Activated CD4-positive, alpha-beta T cell treated with anti-CD3 and anti-CD28 coated beads, Interleukin-2, amount 50 U/mL, for 4 hours (primary cell): Measurements from ENCODE around the gene CALCB.

Source experiments
- DNase-seq, 2 experiments: peaks; one replicate each; pipeline ENCODE4 v3.0.0-alpha.2; 2020

CALCB gene

DNA sequence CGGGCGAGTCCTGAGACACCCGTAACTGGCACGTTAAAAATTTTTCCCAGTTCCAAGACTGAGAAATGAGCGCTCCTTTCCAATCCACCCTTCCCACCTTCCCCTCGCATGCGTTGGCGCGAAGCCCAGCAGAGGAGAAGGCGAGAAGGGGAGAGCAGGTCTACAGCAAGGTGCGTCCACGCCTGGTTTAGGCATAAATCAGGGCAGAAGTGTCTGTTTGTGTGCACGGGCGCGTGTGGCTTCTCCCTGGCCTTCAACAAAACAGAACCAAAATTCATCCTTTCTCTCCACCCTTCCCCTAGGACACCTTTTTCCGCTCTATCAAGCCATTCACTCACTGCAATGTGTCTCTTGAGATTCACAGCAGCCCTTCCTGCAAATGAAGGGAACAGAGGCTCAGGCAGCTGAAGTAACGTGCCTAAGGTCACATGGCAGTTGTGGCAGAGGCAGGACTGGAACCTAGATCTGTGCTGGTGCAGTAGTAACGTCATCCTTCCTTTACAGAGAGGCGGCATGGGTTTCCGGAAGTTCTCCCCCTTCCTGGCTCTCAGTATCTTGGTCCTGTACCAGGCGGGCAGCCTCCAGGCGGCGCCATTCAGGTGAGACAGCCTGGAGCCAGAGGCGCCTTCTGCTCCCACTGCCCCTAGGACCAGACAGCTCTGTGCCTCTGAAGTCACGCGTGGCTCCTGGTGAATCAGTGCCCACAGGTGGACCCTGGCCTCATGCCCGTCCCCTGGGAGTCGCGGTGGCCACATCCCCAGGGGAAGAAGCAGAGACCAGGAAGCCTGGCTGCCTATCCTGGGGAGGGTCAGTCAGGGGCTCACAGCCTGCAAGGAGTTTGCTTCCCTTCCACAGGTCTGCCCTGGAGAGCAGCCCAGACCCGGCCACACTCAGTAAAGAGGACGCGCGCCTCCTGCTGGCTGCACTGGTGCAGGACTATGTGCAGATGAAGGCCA, 1.1 kb downstream of the CALCB start:
- peak; percentile 84 to 87 for DNase-seq

DNA sequence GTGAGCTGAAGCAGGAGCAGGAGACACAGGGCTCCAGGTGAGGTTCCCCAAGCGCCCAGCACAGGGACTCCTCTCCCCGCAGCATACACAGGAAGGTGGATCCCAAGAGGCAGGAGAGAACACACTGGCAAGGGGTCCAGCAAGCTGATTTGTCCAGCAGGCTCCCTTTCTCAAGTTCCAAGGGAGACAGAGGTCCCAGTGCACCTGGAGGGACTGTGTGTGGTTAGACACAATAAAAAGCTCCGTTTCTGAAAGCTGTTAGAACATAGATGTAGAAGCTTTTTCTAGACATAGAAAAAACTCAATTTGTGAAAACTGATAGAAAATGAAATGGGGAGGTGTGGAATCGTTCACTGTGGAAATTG, 1.8 kb downstream of the CALCB start:
- DNase-seq = no peak

DNA sequence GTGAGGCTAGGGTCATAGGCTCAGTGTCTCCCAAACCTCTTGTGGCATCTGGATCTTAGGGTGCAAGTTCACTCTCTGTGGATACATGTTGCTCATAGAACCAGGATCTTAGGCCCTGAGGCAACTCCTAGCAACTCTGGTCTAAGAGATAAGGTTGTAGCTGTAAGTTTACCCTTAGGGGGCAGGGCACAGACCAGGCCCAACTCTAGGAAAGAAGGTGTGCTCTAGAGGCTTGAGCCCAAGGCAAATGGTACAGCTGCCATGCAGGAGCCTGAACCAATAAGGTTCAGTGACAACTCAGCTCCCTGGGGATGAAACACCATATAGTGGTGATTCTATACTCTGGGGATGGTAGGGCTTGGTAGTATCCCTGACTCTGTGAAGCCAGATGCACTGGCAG, 17.8 kb downstream of the CALCB start:
- no peak for DNase-seq

DNA sequence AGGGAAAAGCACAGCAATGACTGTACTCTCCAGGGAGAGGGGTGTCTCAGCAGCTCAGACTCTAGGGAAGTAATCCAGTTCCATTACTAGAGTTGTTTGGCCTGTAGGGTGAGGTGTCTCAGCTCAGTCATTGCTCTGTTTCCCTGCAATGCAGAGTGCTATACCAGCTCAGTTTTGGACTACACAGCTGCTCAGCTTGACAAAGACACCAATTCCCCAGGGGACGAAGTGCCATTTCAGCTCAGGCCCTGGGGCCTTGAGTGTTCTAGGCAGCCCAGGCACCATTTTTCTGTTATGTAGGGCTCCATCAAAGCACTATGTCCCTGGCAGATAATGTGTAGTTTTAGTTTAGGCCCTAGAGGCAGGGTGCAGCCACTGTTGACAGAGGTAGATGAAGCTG, 18.2 kb downstream of the CALCB start:
- DNase-seq = no peak

DNA sequence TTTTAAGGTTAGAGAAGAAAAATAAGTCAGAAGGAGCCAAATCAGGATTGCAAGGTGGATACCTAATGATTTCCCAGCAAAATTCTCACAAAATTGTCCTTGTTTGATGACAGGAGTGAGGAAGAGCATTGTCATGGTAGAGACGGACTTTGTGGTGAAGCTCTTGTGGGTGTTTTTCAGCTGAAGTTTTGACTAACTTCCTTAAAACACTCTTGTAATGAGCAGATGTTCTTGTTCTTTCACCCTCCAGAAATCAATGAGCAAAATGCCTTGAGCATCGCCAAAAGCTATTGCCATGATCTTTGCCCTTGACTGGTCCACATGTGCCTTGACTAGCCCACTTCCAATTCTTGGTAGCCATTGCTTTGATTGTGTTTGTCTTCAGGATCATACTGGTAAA, 20.0 kb downstream of the CALCB start:
- DNase-seq = no peak

DNA sequence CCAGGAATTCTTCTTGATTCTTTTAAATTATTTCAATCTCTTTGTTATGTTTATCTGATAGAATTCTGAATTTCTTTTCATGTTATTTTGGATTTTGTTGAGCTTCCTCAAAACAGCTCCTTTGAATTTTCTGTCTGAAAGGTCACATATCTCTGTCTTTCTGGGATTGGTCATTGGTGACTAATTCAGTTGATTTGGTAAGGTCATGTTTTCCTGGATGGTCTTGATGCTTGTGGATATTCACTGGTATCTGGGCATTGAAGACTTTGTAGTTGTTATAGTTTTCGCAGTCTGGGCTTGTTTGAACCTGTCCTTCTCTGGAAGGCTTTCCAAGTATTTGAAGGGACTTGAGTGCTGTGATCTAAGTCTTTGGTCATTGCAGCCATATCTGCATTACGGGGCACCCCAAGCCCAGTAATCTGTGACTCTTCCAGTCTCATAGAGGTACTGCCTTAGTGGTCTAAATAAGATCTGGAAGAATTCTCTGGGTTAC, 22.4 kb downstream of the CALCB start:
- DNase-seq = no peak

DNA sequence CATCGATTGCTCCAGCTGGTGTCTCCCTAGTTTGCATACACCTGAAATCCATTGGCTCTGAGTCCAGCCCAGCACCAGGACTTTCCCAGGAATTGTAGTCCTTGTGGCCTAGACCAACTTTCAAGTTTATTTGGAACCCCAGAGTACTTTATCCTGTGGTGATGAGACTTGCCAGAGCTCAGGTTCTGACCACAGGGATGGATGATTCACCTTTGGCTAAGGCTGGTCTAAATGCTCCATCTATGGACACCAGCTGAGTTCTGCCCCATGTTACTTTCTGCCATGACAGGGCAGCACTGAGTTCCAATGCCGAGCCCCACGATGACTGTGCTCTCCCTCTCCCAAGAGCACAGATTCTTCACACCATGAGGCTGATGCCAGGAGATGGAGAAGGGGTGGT, 24.0 kb downstream of the CALCB start:
- DNase-seq = no peak

DNA sequence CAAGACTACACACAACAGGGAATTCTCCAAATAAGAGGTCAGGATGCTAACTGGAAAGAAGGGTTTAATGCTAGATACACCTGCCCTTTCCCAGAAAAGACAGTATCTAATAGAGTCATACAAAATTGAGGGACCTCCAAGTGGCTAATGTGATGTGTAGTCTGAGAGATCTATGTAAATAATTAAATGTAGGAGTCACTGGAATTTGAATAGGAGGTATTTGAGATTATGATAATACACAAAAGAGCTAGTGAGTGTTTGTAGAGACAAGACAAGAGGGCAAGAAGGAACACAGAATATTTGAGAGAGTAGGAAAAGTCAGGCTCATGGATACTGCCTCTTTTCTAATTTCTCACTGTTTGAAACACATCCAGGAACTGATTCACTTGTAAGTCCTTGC, 25.9 kb downstream of the CALCB start:
- no peak for DNase-seq

DNA sequence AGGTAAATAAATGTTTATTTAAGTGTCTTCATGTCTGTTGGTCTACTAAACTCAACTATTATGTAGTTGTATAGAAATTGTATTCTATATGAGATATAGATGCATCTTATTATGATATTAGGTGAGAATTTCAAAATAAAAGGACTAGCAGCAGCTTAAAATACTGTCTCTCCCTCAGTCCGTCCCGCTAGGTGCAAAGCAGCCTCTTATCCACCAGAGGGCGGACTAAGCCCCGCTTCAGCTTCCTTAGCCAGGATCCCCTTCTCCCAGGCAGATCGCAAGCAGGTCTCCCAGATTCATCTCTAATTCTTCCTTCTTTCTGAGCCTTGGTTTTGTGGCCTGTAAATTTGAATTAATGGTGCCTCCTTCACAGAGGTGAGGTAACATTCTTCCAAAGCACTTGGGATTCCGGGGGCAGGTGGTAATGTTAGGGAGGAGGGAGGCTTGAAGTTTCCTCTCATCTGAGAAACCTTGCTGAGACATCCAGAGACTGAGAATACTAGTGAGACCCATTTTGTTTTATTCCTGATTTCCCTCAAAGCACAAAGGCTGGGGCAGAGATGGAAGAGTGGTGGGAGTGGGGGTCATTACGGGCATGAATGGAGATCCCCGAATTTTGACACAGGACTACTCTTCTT, 27.8 kb downstream of the CALCB start:
- peak; percentile 9 to 24 for DNase-seq

DNA sequence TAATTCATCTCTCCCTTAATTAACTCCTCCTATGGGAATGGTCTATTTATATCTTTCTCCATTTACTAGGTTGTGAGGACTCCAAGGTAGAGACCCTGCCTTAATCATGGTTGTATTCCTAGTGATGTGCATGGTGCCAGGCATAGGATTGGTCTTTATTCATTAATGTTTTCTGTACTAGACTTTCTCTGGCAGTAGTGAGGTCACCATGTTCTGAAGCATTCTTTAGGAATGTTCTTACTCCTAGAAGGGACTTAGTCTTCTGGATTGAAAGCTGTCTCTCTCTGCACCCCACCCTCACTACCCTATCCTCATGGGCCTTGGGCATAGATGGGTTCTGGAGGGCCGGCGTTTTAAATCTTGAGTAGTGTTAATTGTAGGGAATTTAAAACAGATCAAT, 30.8 kb downstream of the CALCB start:
- DNase-seq = no peak

DNA sequence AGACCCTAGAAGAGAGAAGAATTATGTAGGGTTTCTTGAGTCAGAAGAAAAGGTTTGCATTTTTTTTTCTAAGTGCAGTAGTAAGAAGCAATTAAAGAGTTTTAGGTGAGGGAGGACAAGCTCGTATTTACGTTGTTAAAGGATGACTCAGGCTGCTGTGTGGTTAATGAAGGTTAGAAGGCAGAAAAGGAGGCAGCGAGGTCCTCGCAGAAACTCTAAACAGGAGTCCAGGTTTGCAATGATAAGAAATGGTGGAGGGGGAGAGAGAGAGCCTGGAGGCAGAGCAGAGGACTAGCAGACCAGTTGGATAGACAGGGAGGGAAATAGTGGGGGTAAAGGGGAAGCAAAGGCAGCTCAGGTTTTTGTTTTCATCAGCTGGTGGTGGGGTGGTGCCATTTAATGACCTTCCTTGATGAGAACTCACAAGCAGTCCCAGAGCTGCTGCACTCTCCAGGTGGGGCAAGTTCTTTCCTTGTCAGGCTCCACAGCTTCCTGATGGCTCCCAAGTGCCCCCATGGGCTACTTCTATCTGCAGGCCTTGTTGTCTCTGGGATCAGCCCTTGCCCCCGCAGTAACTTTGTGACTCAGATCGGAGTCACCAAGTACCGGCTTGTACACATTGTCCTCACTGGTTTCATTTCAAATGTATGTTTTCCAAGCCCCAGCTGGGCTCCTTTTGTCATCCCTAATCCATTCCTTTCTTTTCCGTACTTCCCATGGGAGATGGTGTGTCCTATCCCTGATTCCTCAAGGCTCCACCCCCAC, 33.0 kb downstream of the CALCB start:
- DNase-seq = no peak

DNA sequence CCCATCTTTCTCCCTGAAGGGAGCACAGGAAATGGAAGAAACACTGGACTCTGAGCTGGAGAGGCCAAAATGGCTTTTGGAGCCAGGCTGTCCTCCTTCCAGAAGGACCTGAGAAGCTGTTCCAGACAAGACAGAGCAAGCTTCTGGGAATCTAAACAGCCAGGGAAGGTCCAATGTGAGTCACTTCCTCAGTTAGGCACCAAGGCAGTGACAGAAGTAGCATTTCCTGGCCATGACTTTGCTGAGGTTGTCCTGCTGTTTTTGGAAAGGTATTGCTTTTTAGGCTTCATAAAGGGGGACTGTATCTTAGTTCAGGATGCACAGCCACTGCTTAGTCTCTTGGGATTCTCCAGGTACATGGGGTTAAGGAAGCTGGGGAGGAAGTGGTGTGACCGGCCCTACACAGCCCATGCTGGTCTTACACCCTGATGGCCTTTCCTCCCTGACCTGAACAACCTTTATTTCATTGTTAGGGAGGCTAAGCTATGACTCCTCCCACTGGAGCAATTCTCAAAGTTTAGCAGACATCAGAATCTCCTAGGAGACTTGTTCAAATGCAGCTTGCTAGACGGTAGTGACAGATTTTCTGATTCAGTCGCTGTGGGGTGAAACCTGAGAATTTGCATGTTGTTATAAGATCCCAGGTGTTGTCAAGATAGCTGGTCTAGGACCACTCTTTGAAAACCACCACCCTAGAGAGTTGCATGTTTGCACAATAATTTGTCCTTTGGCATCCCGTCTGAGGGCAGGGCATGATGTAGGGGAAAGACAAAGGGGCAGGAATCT, 34.5 kb downstream of the CALCB start:
- DNase-seq = no peak

DNA sequence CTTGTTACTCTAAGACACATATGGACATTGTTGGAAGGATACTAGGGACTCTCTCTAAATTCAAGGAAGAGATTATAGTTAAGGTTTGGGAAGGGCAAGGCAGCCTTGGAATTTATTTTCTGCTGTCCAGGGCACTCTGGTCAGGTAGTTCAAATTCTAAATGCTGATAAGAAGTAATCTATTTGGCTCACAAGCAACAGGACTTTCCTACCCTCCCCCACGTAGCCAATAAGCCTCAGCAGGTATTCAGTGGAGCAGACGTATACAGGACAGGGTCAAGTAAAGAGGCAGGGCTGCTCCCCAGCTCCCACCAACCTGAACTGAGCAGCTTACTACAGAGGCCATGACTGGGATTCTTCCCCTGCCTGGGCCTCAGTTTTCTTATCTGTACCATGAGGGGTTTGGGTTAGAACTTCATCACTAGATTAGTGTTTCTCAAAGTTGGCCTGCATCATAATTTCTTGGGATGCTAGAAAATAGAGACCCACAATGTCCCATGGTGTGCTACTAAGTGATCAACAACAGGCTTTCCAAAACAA, 35.3 kb downstream of the CALCB start:
- no peak for DNase-seq

DNA sequence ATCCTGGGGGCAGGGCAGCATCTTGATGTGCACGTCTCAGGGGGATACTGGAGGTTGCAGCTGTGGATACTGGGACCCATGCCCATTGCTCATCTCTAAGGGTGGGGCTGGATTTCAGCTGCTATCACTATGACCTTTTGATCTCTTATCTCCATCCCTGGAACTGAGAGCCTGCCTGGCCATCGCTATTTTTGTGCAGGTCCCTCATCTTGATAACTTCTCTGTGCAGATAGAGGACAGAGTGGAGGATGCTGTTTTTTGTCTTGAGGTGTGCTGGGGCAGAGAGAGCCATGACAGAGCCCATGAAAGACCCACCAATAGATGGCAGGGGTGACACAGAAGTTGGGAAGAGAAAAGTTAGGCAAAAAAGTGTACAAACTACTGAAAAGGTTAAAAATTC, 36.2 kb downstream of the CALCB start:
- DNase-seq = no peak

DNA sequence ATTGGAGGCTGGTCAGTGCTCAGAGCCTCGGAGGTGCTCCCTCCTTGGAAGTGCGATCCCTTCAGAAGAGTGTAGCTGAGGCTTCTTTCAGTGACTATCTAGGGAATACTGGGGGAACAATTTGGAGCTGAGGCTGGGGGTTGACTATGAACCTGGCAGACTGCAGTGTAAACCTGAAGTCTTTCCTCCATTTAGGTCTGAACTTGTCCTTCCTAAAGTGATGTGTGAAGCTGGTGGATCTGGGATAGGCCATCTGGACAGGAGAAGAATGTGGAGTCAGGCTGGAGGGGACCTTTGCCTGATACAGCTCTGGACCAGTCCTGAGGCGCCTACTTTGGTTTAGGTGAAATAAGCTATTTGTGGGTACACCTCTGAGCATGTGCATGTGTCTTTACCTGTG, 37.8 kb downstream of the CALCB start:
- no peak for DNase-seq

DNA sequence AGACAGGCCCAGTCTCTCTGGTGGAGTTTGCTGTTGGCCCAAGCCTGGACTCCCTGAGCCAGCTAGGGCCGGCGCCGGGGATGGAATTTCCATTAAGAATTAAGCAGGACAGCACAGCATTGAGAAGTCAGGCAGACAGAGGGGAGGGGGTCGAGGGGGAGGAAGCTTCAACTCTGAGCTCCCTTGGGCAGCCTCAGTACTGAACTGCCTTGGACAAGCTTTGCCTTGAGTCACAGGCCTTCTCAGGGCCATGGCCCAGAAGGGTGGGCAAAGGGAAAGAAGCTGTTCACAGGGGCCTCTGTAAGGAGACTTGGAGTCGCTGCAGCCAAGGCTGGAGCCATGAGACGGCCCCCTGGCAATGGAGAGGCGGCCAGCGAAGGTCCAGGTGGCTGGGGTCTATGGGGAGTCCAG, 38.7 kb downstream of the CALCB start:
- no peak for DNase-seq

DNA sequence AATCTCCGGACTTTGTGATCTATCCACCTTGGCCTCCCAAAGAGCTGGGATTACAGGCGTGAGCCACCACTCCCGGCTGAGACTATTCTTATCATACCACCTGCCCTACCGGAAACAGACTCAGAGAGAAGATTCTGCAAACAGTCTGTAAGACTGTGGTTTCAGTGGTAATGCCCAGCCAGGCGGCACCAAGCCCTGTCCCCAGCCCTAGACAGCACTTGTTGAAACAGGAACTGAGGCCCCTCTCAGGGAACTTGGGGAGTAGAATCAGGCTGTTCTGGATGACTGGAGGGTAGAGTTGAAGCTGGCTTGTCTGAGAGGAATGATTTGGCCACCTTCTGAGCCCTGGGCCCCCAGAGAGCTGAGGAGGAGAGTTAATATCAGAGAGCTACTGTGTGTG, 40.0 kb downstream of the CALCB start:
- no peak for DNase-seq

DNA sequence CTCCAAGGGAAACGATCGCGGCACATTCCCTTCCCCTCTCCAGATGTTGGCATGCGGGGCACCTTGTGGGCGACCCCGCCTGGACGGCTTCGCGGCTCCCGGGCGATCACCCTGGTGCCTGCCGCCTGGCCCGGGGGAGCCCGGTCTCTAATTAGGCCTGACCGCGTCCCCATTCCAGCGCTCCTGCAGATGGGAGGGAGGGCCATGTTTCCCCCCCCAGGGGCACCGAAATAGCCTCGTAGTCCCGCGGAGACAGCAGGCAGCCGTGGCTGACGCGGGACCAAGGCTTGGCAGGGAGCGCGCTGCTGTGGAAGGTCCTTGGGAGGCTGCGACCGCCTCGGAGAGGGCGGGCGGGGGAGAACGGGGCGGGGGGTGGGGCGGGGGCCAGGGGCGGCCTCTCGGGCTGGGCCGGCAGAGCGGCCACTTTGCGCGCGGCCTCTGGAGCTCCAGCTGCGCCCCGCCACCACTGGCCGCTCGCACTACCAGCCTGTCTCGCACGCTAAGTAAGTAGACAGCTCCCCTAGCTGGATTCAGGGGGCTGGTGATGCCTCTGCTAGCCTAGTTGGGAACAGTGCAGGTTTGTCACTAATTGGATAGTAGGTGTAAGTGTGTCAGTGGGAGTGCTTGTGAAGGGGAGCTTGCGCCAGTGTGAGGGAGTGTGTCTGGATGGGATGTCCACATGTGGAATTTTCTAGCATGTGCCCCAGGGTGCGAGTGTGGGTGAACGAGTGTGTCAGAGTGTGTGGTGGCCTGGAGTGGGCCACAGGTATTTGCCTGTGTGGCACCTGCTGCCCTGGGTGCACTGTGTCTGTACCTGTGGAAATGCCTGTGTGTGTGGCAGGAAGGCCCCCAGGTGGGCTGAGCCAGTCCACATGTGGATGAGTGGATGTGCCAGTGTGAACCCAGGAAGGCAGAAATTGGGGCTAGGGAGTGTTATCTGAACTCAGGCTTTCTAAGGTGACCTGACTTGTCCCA, 41.4 kb downstream of the CALCB start, which contains the start of gene INSC:
INSC (plus strand) TSS at position 423 of the 975 bp plus-strand sequence. CDS start 34,252 bp downstream, outside the sequence.
- DNase-seq = no peak

DNA sequence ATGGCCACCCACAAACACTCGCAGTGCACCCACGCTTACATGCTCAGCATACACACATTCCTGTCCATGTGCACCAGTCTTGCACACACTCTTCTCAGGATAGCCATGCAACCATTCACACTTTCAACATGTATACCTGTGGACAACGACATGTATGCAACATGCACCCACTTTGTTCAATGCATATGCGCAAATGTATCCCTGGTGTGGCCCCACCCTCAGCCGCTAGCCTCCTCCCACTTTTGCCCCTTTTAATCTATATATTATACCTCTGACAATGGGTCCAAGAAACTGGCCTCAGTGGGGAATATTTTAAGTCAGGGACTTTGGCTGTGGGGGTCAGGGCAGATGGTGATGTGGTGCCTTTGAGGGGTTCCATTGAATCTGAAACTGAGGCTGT, 42.3 kb downstream of the CALCB start:
- DNase-seq = no peak

DNA sequence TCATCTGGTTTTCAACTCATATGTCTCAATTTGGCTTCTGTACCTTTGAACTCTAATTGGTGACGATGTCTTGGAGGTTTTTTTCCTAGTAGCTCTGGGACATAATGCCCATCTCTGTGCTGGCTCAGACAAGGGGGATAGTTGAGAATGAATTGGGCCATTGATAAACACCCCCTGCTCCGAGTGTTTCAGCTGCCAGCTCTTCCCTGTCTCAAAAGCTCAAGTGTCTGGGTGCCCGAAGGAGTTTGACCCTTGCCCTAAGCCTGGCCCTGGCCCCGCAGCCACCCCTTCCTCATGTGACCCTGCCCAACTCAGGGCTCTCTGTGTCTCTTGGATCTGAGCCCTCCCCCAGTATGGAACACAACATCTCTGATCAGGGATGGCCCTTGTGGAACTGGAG, 44.4 kb downstream of the CALCB start:
- DNase-seq = no peak

DNA sequence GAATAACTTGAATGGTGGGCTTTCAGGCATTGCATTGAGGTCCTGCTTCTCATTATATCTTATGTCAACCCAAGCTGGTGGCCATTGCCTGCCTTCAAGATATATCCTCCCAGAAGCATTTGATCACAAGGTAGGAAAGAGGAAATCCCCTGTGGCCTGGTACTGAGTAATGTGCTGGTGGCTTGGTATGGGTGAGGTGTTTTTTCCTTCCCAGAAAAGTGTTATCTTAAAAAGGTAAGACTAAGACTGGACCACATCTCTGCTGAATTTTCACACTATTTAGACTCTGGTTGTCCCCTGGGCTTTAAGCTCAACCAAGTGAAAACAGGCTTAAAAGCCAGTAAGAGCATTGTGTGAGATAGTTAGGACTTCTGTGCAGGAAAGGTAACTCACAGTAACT, 45.0 kb downstream of the CALCB start:
- DNase-seq = no peak
